H1 (cell line): ENCODE data around the gene SOD2. TPM values are rescaled to one million over a fixed set of nuclear protein-coding genes. Genes with fewer than 3 reads are reported as not detected.

Experiments used
- ATF2 ChIP-seq: IDR thresholded peaks from 2 replicates; pipeline ENCODE4 v1.6.1; 2012; ENCODE audit warnings: low read length, inconsistent platforms
- BCL11A ChIP-seq, 2 experiments: IDR thresholded peaks; one replicate each; pipeline ENCODE4 v1.6.1; 2011; ENCODE audit warnings: low read depth in 2 of 2, low read length in 2 of 2, mild to moderate bottlenecking in 2 of 2
- BRCA1 ChIP-seq: IDR thresholded peaks from 2 replicates; pipeline ENCODE4 v1.6.1; 2012; ENCODE audit warnings: low read depth, low read length, improper control_type of control experiment
- CBX5 ChIP-seq: fragments of 300-800, 300-1000 bp; sonication (generic); IDR thresholded peaks from 2 replicates; pipeline ENCODE4 v1.7.1; 2016; ENCODE audit warnings: antibody characterized with exemption, low read length, low read depth
- CHD7 ChIP-seq: fragments of 300-600 bp; sonication (generic); IDR thresholded peaks from 2 replicates; pipeline ENCODE4 v1.7.1; 2012; ENCODE audit warnings: low read length, moderate library complexity, mild to moderate bottlenecking, inconsistent platforms; ENCODE audit not compliant: insufficient replicate concordance
- EGR1 ChIP-seq: IDR thresholded peaks from 2 replicates; pipeline ENCODE4 v1.6.1; 2011; ENCODE audit warnings: low read depth, low read length, borderline replicate concordance
- SIN3A ChIP-seq, 2 experiments: IDR thresholded peaks in 1 of 2; conservative IDR thresholded peaks in 1 of 2; 2 replicates each; pipeline ENCODE4 v1.6.1; 2011 to 2012; ENCODE audit warnings: low read length in 2 of 2, improper control_type of control experiment in 1 of 2, low read depth in 1 of 2, mild to moderate bottlenecking in 1 of 2
- polyA plus RNA-seq, 7 experiments: library from polyadenylated mRNA; depleted of rRNA in 3 of 7; stranded (reverse) in 5 of 7; unstranded in 2 of 7; fragments of >200 nt in 5 of 7; fragments of 200-250 nt in 2 of 7; gene quantifications; 1 replicate in 5 of 7; 2 replicates in 1 of 7; 4 replicates in 1 of 7; pipeline versions ENCODE4 v1.2.1 to v1.2.3, GENCODE V29; 2011 to 2013; ENCODE audit warnings: missing spikeins in 2 of 7, mixed read lengths in 2 of 7
- total RNA-seq: library from RNA; stranded (reverse); fragmentation: NEBNext Ultra II Directional; extraction: Animal tissue kit (Norgen Biotek cat#: 25700); gene quantifications from 2 replicates; pipeline ENCODE4 v1.2.1, GENCODE V29; 2021

Gene SOD2
- total and polyA plus RNA-seq, 2 of the 8 experiments (the other 6 are each of a cell fraction or from before 2014, with no cell fraction given), result 31.1 to 88.7 TPM

- TF ChIP-seq CHD7, result no peak
- no peak for TF ChIP-seq EGR1
- TF ChIP-seq BCL11A (IDR thresholded peaks at IDR 0.05; ENCODE audit: low read depth in 2 of 2, low read length in 2 of 2), result no peak
- TF ChIP-seq ATF2, result no peak
- TF ChIP-seq BRCA1, result no peak
- no peak for TF ChIP-seq CBX5
- TF ChIP-seq SIN3A (conservative IDR thresholded peaks at IDR 0.05 in 1 of 2, IDR thresholded peaks at IDR 0.05 in 1 of 2; ENCODE audit: low read depth in 1 of 2, low read length in 2 of 2), result no peak
- TF ChIP-seq, all 59 proteins: peak for 0
Measured at GRCh38 chr6:159701413-159701999, 8.5 kb upstream of the SOD2 start (continued).
